Neural progenitor cell (in vitro differentiated cells): Measurements from ENCODE around the gene CTNNAL1. TPM values are rescaled to one million over a fixed set of nuclear protein-coding genes. Genes with fewer than 3 reads are reported as not detected.

Experiments
- DNase-seq: peaks from one replicate; pipeline ENCODE4 v3.0.0-alpha.2; 2016; ENCODE audit warnings: low spot score
- H2AFZ ChIP-seq: fragments of 200-600 bp; sonication (generic); replicated peaks from 2 replicates; pipeline ENCODE4 v1.6.1; 2016; ENCODE audit warnings: antibody characterized with exemption
- H3F3A ChIP-seq: fragments of 200-600 bp; sonication (generic); 2 replicates; pipeline ENCODE4 v1.6.1; 2016; ENCODE audit warnings: antibody characterized with exemption, low read depth
- H3K27ac ChIP-seq: fragments of 200-600 bp; sonication (generic); 2 replicates; pipeline ENCODE4 v1.5.1; 2016; ENCODE audit warnings: mild to moderate bottlenecking
- H3K27me3 ChIP-seq: fragments of 200-600 bp; sonication (generic); 2 replicates; pipeline ENCODE4 v1.6.1; 2016; ENCODE audit warnings: mild to moderate bottlenecking, moderate library complexity
- H3K36me3 ChIP-seq: fragments of 200-600 bp; sonication (generic); 2 replicates; pipeline ENCODE4 v1.5.1; 2016
- H3K4me1 ChIP-seq: fragments of 200-600 bp; sonication (generic); 2 replicates; pipeline ENCODE4 v1.6.1; 2016; ENCODE audit warnings: mixed run types
- H3K4me2 ChIP-seq: fragments of 200-600 bp; sonication (generic); 2 replicates; pipeline ENCODE4 v1.6.1; 2016
- H3K4me3 ChIP-seq: fragments of 200-600 bp; sonication (generic); 2 replicates; pipeline ENCODE4 v1.5.1; 2016
- H3K79me2 ChIP-seq: fragments of 200-600 bp; sonication (generic); 2 replicates; pipeline ENCODE4 v1.6.1; 2016; ENCODE audit warnings: low read depth
- H3K9ac ChIP-seq: fragments of 200-600 bp; sonication (generic); 2 replicates; pipeline ENCODE4 v1.6.1; 2016
- H3K9me3 ChIP-seq: fragments of 200-600 bp; sonication (generic); 2 replicates; pipeline ENCODE4 v1.5.1; 2016; ENCODE audit warnings: low read depth
- H4K20me1 ChIP-seq: fragments of 200-600 bp; sonication (generic); 2 replicates; pipeline ENCODE4 v1.6.1; 2016; ENCODE audit warnings: low read depth
- H3K27ac Mint-ChIP-seq: 3 replicates; pipeline ENCODE4 v1.8.0; 2021; ENCODE audit warnings: mixed read lengths
- H3K27me3 Mint-ChIP-seq: 2 replicates; pipeline ENCODE4 v1.8.0; 2022; ENCODE audit warnings: low read depth, mild to moderate bottlenecking, inconsistent platforms, moderate library complexity, mixed read lengths; ENCODE audit not compliant: insufficient read depth
- H3K36me3 Mint-ChIP-seq: 3 replicates; pipeline ENCODE4 v1.8.0; 2021; ENCODE audit warnings: mixed read lengths
- H3K4me1 Mint-ChIP-seq: 3 replicates; pipeline ENCODE4 v1.8.0; 2021; ENCODE audit warnings: mixed read lengths
- H3K4me3 Mint-ChIP-seq: 3 replicates; pipeline ENCODE4 v1.8.0; 2021; ENCODE audit warnings: mild to moderate bottlenecking, moderate library complexity, mixed read lengths
- H3K9me3 Mint-ChIP-seq: 3 replicates; pipeline ENCODE4 v1.8.0; 2020; ENCODE audit warnings: mixed read lengths
- EZH2 ChIP-seq: fragments of 200-600 bp; sonication (generic); IDR thresholded peaks from 2 replicates; pipeline ENCODE4 v1.6.1; 2017; ENCODE audit warnings: antibody characterized with exemption, mild to moderate bottlenecking, moderate library complexity
- EZH2phosphoT487 ChIP-seq: fragments of 200-600 bp; sonication (generic); IDR thresholded peaks from 2 replicates; pipeline ENCODE4 v1.6.1; 2017; ENCODE audit warnings: antibody characterized with exemption
- total RNA-seq: library from RNA; depleted of rRNA; stranded (reverse); fragments of >200 nt; gene quantifications from 2 replicates; pipeline ENCODE4 v1.2.3, GENCODE V29; 2015; ENCODE audit warnings: low replicate concordance
- TF ChIP-seq, protein P1 (sequence below): fragments of 200-600 bp; sonication (generic); IDR thresholded peaks from 2 replicates; pipeline ENCODE4 v1.5.1; 2017; ENCODE audit warnings: antibody characterized with exemption, mild to moderate bottlenecking

Gene CTNNAL1
- total RNA-seq, 1 donor from 2014 or later = 156 TPM

DNA sequence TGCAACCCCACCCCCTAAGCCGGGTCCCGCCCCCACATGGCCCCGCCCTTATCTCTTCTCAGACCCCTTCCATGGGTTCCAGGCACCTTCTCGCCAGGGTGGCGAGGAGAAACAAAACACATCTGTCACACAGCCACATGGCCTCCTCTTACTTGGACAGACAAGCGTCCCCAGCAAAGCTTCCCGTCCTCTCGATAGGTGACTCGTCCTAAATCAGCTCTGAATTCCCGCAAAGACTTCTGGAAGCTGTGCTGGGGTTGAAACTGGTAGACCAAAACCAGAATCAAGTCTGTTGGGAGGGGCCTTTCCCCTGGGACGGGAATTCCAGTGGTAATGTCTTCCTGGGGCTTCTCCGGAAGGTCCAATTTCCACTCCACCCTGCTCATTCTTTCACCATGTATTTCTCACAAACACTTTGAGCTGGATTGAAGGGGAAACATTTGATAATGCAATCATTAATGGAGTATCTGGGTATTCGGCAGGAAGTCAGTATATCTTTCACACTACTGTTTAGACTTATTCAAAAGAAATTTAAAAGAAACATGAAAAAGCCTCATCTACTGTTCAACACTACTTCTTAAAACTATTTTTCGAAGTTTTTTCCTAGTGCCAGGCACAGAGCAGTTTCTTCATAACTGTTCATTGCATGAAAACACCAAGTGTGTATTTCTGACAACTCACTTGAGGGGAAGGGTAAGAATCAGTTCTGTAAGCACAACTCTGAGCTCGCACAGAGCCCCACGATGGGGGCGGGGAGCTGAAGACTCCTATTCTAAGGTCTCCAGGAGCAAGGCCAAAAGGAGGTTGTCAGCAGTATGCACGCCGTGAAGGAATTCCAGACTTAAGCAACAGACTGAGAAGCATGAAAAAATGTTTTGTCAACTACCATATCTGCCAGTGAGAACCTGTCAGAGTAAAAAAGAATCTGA lies 644 bp upstream of the CTNNAL1 start:
- TF ChIP-seq EZH2 (no peak), EZH2phosphoT487 (no peak)
- TF ChIP-seq, protein P1, sequence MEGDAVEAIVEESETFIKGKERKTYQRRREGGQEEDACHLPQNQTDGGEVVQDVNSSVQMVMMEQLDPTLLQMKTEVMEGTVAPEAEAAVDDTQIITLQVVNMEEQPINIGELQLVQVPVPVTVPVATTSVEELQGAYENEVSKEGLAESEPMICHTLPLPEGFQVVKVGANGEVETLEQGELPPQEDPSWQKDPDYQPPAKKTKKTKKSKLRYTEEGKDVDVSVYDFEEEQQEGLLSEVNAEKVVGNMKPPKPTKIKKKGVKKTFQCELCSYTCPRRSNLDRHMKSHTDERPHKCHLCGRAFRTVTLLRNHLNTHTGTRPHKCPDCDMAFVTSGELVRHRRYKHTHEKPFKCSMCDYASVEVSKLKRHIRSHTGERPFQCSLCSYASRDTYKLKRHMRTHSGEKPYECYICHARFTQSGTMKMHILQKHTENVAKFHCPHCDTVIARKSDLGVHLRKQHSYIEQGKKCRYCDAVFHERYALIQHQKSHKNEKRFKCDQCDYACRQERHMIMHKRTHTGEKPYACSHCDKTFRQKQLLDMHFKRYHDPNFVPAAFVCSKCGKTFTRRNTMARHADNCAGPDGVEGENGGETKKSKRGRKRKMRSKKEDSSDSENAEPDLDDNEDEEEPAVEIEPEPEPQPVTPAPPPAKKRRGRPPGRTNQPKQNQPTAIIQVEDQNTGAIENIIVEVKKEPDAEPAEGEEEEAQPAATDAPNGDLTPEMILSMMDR = no peak
- no peaks in the 10 kb centered on the region for H3K36me3 ChIP-seq
- Mint-ChIP-seq H3K27ac (peak overlapping the region; percentile 91), H3K9me3 (no peaks in the 10 kb centered on the region), H3K27me3 (no peaks in the 10 kb centered on the region), H3K4me1 (peaks cover 36% of the 10 kb centered on the region), H3K36me3 (peaks cover 12% of the 10 kb centered on the region), H3K4me3 (peak overlapping the region; percentile 95)
- peaks cover 32% of the 10 kb centered on the region for H4K20me1 ChIP-seq
- DNase-seq = peak; percentile 25
- H2AFZ ChIP-seq = no peak overlapping the region
- H3F3A ChIP-seq = peaks cover 18% of the 10 kb centered on the region
- peaks cover 37% of the 10 kb centered on the region for H3K79me2 ChIP-seq
- H3K4me3 ChIP-seq = peak overlapping the region; percentile 97
- H3K4me1 ChIP-seq = peaks cover 11% of the 10 kb centered on the region
- no peak overlapping the region for H3K9ac ChIP-seq
- H3K4me2 ChIP-seq = peak overlapping the region; percentile 75
- peak overlapping the region; percentile 16 for H3K27ac ChIP-seq
- H3K9me3 ChIP-seq = no peaks in the 10 kb centered on the region
- no peaks in the 10 kb centered on the region for H3K27me3 ChIP-seq

DNA sequence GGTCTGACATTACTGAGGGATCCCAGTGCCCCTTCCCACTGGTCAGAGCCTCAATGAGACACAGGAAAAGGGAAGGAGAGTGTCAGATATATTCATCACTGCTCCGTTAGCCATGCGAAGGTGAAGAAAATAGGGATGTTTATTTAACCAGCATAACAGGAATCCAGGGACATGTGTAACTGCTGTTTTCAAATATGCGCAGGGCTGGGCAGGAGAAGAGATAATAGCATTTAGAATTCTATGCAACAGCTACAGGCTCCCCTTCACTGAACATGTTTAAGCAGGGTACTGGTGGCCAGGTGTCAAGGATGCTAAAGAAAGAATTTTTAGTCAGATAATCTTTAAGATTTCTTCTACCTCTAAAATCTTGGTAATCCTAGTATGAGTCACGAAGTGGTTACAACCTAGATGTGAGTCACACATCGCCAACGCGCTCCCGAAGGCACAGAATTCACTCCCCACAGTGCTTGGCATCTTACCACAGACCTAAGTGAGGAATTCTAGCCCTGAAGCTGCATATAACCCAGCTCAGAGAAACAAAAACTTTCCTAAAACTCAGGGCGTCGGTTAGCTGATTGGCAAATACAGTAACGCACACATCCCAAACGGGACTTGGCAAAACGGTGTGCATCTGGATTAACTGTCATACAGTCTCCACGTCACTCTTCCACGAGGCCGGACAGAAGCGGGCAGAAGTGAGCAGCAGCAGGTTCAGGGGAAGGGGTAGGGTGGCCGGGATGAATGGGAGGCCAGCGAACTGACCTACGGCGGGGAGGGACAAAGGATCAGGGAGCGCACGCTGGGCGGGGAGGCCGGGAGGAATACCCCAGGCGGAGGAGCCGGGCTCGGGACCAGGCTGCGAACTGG lies 1.1 kb downstream of the CTNNAL1 start:
- H3K4me1 ChIP-seq = peaks cover 11% of the 10 kb centered on the region
- peaks cover 7% of the 10 kb centered on the region for H3K9me3 Mint-ChIP-seq
- H3K4me3 ChIP-seq = peak overlapping the region; percentile 97
- H3K27me3 Mint-ChIP-seq = no peaks in the 10 kb centered on the region
- DNase-seq = peak; percentile 80
- peaks cover 14% of the 10 kb centered on the region for H3K36me3 Mint-ChIP-seq
- no peak overlapping the region for H3K27ac ChIP-seq
- no peaks in the 10 kb centered on the region for H3K9me3 ChIP-seq
- no peak for TF ChIP-seq EZH2phosphoT487
- TF ChIP-seq, protein P1 = no peak
- peak; percentile 27 for TF ChIP-seq EZH2
- peak overlapping the region; percentile 97 for H3K4me3 Mint-ChIP-seq
- no peaks in the 10 kb centered on the region for H3K36me3 ChIP-seq
- H3K27me3 ChIP-seq = no peaks in the 10 kb centered on the region
- H4K20me1 ChIP-seq = peaks cover 32% of the 10 kb centered on the region
- peak overlapping the region; percentile 67 for H3K9ac ChIP-seq
- H3K79me2 ChIP-seq = peaks cover 54% of the 10 kb centered on the region
- H3K27ac Mint-ChIP-seq = peak overlapping the region; percentile 90
- H3K4me2 ChIP-seq = peak overlapping the region; percentile 75
- peak overlapping the region; percentile 93 for H2AFZ ChIP-seq
- peaks cover 36% of the 10 kb centered on the region for H3K4me1 Mint-ChIP-seq
- H3F3A ChIP-seq = peaks cover 18% of the 10 kb centered on the region

DNA sequence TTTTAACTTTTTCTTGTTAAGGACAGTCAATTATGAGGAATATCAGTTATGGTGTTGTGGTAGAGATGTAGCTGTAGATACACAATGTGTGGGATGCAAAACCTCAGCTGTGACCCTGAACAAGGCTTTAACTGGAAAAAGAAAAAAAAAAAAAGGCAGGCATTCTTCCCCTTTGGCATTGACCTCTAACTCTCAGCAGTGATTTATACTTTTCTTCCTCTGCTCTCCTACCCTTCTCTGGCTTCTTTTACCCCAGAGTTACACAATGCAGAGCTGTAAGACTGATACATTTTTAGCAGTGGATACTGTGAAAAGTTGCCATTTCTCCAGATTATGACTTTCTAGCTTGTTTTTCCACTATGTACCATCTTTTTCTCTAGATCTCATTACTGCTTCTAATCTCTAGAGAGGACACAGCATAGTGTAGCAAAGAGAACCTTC lies 2.0 kb downstream of the CTNNAL1 start:
- peaks cover 64% of the 10 kb centered on the region for H3K79me2 ChIP-seq
- no peaks in the 10 kb centered on the region for H3K27me3 Mint-ChIP-seq

More for the DNA sequence above, 2.0 kb downstream of the CTNNAL1 start:
- Histone ChIP-seq H3K27ac (no peak overlapping the region), H3K4me1 (peaks cover 11% of the 10 kb centered on the region), H3K36me3 (no peaks in the 10 kb centered on the region), H3K9me3 (no peaks in the 10 kb centered on the region), H3K4me2 (peak overlapping the region; percentile 75), H3K27me3 (no peaks in the 10 kb centered on the region), H2AFZ (no peak overlapping the region), H4K20me1 (peaks cover 36% of the 10 kb centered on the region), H3K9ac (no peak overlapping the region), H3K4me3 (peak overlapping the region; percentile 97), H3F3A (peaks cover 18% of the 10 kb centered on the region)
- peaks cover 24% of the 10 kb centered on the region for H3K36me3 Mint-ChIP-seq
- H3K9me3 Mint-ChIP-seq = peaks cover 7% of the 10 kb centered on the region
- H3K4me1 Mint-ChIP-seq = peaks cover 33% of the 10 kb centered on the region
- H3K4me3 Mint-ChIP-seq = peak overlapping the region; percentile 97
- TF ChIP-seq, protein P1 = no peak
- no peak for TF ChIP-seq EZH2phosphoT487
- TF ChIP-seq EZH2 = no peak
- peak overlapping the region; percentile 34 for H3K27ac Mint-ChIP-seq
- no peak for DNase-seq
